Prostate gland (tissue), 2 donors: ENCODE measurements around the gene SIVA1.

Experiments
- POLR2A ChIP-seq: fragments of 450-650 bp; IDR thresholded peaks from one replicate; pipeline ENCODE4 v1.6.1; 2016; ENCODE audit warnings: antibody characterized with exemption, mild to moderate bottlenecking
- POLR2AphosphoS5 ChIP-seq: sonication (generic); formaldehyde crosslinking; IDR thresholded peaks from one replicate; pipeline ENCODE4 v1.6.1; 2017; ENCODE audit warnings: antibody characterized with exemption
- TF ChIP-seq, protein P1 (sequence below), 4 experiments: fragments of 200-600 bp in 2 of 4; fragments of 450-650 bp in 2 of 4; sonication (generic) in 2 of 4; IDR thresholded peaks; 1 replicate in 3 of 4; 2 replicates in 1 of 4; pipeline ENCODE4 v1.5.1; 2016 to 2019; ENCODE audit warnings: antibody characterized with exemption in 4 of 4, mild to moderate bottlenecking in 2 of 4, moderate library complexity in 2 of 4

DNA sequence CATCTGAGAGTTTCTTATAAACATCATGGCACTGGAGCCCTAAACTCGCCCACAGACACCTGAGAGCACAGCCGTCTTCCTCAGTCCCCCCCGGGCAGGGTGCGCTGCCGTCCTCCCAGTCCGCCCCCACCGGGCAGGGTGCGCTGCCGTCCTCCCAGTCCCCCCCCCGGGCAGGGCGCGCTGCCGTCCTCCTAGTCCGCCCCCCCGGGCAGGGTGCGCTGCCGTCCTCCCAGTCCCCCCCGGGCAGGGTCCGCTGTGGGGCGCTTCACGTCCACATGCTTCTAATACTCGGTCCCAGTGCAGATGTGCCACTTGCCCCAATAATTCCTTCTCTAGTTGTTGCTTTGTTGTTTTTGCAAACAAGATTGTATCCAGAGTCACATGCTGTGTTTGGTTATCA is 35.8 kb upstream of the SIVA1 start:
- TF ChIP-seq, protein P1, sequence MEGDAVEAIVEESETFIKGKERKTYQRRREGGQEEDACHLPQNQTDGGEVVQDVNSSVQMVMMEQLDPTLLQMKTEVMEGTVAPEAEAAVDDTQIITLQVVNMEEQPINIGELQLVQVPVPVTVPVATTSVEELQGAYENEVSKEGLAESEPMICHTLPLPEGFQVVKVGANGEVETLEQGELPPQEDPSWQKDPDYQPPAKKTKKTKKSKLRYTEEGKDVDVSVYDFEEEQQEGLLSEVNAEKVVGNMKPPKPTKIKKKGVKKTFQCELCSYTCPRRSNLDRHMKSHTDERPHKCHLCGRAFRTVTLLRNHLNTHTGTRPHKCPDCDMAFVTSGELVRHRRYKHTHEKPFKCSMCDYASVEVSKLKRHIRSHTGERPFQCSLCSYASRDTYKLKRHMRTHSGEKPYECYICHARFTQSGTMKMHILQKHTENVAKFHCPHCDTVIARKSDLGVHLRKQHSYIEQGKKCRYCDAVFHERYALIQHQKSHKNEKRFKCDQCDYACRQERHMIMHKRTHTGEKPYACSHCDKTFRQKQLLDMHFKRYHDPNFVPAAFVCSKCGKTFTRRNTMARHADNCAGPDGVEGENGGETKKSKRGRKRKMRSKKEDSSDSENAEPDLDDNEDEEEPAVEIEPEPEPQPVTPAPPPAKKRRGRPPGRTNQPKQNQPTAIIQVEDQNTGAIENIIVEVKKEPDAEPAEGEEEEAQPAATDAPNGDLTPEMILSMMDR (IDR thresholded peaks at IDR 0.05): no peak
- TF ChIP-seq POLR2AphosphoS5 (no peak), POLR2A (no peak)
